T-cell (primary cell): ENCODE results near the gene NUP210. TPM values are rescaled to one million over a fixed set of nuclear protein-coding genes. Genes with fewer than 3 reads are reported as not detected.

Experiments
- ATAC-seq, 4 experiments: fragments of 200-7000 bp in 3 of 4; fragments of 150-1000 bp in 1 of 4; cut with Tn5 transposase; replicated peaks in 1 of 4; 1 replicate in 3 of 4; 2 replicates in 1 of 4; pipeline ENCODE4 v1.10.0; 2021; ENCODE audit warnings: moderate library complexity in 3 of 4, mild to moderate bottlenecking in 2 of 4, moderate number of reproducible peaks in 1 of 4
- CTCF ChIA-PET, 2 donors: fragments of 300-600 bp; sonication (Branson Sonifier 250); formaldehyde crosslinking; loops; one replicate each; lab custom pipeline; 2022; ENCODE audit warnings: antibody characterized with exemption in 2 of 2; lab: Charles Lee
- POLR2A ChIA-PET, 2 donors: fragments of 300-600 bp; sonication (Branson Sonifier 250); formaldehyde crosslinking; loops; one replicate each; lab custom pipeline; 2022; ENCODE audit warnings: antibody characterized with exemption in 2 of 2; lab: Charles Lee
- DNase-seq, 35 experiments: peaks; one replicate each; pipeline versions ENCODE4 v3.0.0 to v3.0.0-alpha.2; 2013 to 2023
- H3K27ac ChIP-seq: one replicate; pipeline ENCODE4 v1.5.1; 2013; ENCODE audit warnings: low read length
- H3K27me3 ChIP-seq, 2 experiments: replicated peaks in 1 of 2; 1 replicate in 1 of 2; 2 replicates in 1 of 2; pipeline versions ENCODE4 v1.6.1 to v1.7.0; 2013; ENCODE audit warnings: low read length in 1 of 2, mixed read lengths in 1 of 2; ENCODE audit not compliant: control insufficient read depth in 2 of 2, insufficient read depth in 2 of 2; ENCODE audit errors: extremely low read depth in 1 of 2
- H3K36me3 ChIP-seq, 2 donors: 1 replicate in 1 of 2; 2 replicates in 1 of 2; pipeline versions ENCODE4 v1.6.1 to v1.7.0; 2013; ENCODE audit warnings: low read length in 1 of 2; ENCODE audit not compliant: control insufficient read depth in 2 of 2, insufficient read depth in 1 of 2; ENCODE audit errors: extremely low read depth in 1 of 2
- H3K4me1 ChIP-seq, 2 experiments: 1 replicate in 1 of 2; 2 replicates in 1 of 2; pipeline versions ENCODE4 v1.6.1 to v1.7.0; 2013; ENCODE audit warnings: low read length in 2 of 2, mixed read lengths in 1 of 2; ENCODE audit not compliant: insufficient read depth in 2 of 2, control insufficient read depth in 1 of 2; ENCODE audit errors: extremely low read depth in 1 of 2
- H3K4me3 ChIP-seq, 2 donors: 1 replicate in 1 of 2; 2 replicates in 1 of 2; pipeline versions ENCODE4 v1.5.1 to v1.7.0; 2013; ENCODE audit warnings: mild to moderate bottlenecking in 2 of 2, low read length in 1 of 2, moderate library complexity in 1 of 2; ENCODE audit not compliant: control insufficient read depth in 1 of 2; ENCODE audit errors: extremely low read depth in 1 of 2
- H3K9me3 ChIP-seq: 2 replicates; pipeline ENCODE4 v1.7.0; 2013
- H3K27ac Mint-ChIP-seq, 2 donors: one replicate each; pipeline ENCODE4 v1.8.0; 2020 to 2021; ENCODE audit warnings: mild to moderate bottlenecking in 2 of 2, mixed read lengths in 2 of 2
- H3K27me3 Mint-ChIP-seq, 2 donors: one replicate each; pipeline ENCODE4 v1.8.0; 2021 to 2022; ENCODE audit warnings: mixed read lengths in 2 of 2
- H3K36me3 Mint-ChIP-seq: one replicate; pipeline ENCODE4 v1.8.0; 2021; ENCODE audit warnings: mixed read lengths
- H3K4me1 Mint-ChIP-seq, 3 donors: one replicate each; pipeline ENCODE4 v1.8.0; 2020 to 2022; ENCODE audit warnings: mixed read lengths in 3 of 3, mild to moderate bottlenecking in 1 of 3
- H3K4me3 Mint-ChIP-seq, 3 donors: one replicate each; pipeline ENCODE4 v1.8.0; 2020 to 2022; ENCODE audit warnings: mild to moderate bottlenecking in 3 of 3, mixed read lengths in 3 of 3, moderate library complexity in 3 of 3
- H3K9me3 Mint-ChIP-seq, 3 donors: one replicate each; pipeline ENCODE4 v1.8.0; 2020 to 2022; ENCODE audit warnings: mixed read lengths in 3 of 3
- WGBS: methylation state at CpG from one replicate; pipeline ENCODE4 v1.1.5; 2013; ENCODE audit warnings: missing lambda C conversion rate; ENCODE audit not compliant: insufficient coverage; 5-methylcytosine and 5-hydroxymethylcytosine counted together
- total RNA-seq, 35 experiments: library from RNA in 6 of 35; stranded (reverse) in 6 of 35; fragments of 120-200 nt in 1 of 35; gene quantifications; one replicate each; pipeline versions ENCODE4 v1.2.1 to v1.2.4 and lab custom pipeline; 2013 to 2026

Gene NUP210
- total RNA-seq, 5 donors from 2014 or later (not counting 1 experiment from before 2014, with no cell fraction given) = 117 to 148 (median 125) TPM

DNA sequence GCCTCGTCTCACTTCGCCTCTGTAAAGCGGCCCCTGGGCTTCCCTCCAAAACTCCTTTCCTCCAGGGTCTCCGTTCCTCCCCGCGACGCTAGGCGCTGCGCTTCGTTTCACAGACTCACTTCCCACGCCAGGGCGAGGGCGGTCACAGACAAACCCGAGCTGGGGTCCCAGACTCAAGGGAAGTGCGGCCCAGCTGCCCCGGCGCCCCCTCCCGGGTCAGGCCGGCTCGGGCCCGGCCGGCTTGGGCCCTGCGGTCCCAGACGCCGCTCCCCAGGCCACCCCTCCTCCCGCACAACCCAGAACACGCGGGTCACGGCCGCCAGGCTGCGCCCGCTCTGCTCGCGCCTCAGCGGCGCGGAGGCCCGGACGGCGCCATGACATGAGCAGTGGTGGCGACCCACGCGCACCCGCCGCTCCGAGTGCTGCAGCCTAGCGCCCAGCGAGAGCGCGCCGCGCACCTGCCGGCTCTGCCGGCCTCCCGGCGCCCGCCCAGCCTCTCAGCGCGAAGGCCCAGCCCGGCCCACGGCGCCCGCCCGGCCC, 547 bp downstream of the NUP210 start:
- Histone ChIP-seq H3K9me3 (no peaks in the 10 kb centered on the region), H3K27me3 (no peaks in the 10 kb centered on the region), H3K4me1 (peaks cover 47 to 64% of the 10 kb centered on the region in 2 experiments), H3K36me3 (no peaks in the 10 kb centered on the region), H3K27ac (peak overlapping the region; percentile 85), H3K4me3 (peak overlapping the region; percentile 67 to 80)
- H3K27me3 Mint-ChIP-seq = no peaks in the 10 kb centered on the region
- ChIA-PET POLR2A (interaction anchor here in 1 of 2 donors (0.6 kb wide), 1 partner anchor 353 kb away, joined by 3 read pairs; no protein-coding TSS in a partner anchor), CTCF (interaction anchor here (0.6 to 6.2 kb wide), 5 partner anchors 32 to 494 kb away, joined by 3 to 56 read pairs (median 4); no protein-coding TSS in a partner anchor)
- peak overlapping the region; percentile 82 to 88 (median 87) for H3K4me3 Mint-ChIP-seq
- DNase-seq (peak in 34 of 35 experiments; percentile 36 to 79 (median 56)), ATAC-seq (peak; percentile 43 to 77 (median 72))
- peaks cover 72 to 73% (median 73%) of the 10 kb centered on the region in 3 donors for H3K4me1 Mint-ChIP-seq
- no peaks in the 10 kb centered on the region for H3K9me3 Mint-ChIP-seq
- WGBS = under 1% methylated on average over 63 of the region's 64 CpGs
- H3K27ac Mint-ChIP-seq = peak overlapping the region; percentile 94 to 99
- no peaks in the 10 kb centered on the region for H3K36me3 Mint-ChIP-seq

DNA sequence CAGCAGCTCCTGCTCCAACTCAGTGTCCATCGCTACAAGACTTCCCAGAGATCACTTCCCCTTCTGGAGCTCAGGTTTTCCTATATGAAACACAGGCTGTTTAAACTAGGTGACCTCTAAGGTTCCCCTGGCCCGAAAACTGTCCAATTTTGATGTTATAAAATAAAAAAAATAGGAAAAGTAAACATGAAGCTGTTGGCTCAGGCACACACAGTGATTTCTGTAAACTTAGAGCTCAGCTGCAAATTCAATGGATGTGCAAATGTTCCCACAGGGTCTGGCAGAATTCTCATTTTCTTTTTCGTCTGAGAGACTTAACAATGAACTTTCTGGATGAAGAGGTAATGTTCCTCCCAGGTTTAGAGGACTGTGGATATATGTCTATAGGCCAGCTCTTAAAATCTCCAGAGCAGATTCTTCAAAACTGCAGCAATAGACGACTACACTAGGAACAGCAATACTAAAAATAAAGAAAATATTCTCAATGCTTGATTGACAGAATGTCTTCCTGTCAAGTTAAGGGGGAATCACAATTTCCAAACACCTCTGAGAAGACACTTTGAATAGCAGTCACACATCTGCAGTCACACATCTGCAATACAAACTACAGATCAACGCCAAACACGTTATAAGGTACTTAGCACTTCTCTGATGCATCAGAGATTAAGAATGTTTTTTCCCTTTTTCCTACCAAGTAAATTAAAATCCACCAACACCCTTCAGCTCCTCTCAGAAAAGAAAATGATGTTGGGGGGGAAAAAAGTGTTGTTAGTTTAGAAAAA, 2.8 kb downstream of the NUP210 start:
- no peak for ATAC-seq
- Histone ChIP-seq H3K36me3 (no peaks in the 10 kb centered on the region), H3K27ac (peak overlapping the region; percentile 85), H3K27me3 (no peaks in the 10 kb centered on the region), H3K9me3 (no peaks in the 10 kb centered on the region), H3K4me1 (peaks cover 59 to 85% of the 10 kb centered on the region in 2 experiments), H3K4me3 (peak overlapping the region in 1 of 2 donors; percentile 33)
- DNase-seq = peak in 1 of 35 experiments; percentile 39
- Mint-ChIP-seq H3K36me3 (no peaks in the 10 kb centered on the region), H3K27me3 (no peaks in the 10 kb centered on the region), H3K27ac (peak overlapping the region; percentile 94 to 99), H3K4me1 (peaks cover 76 to 81% (median 81%) of the 10 kb centered on the region in 3 donors), H3K9me3 (no peaks in the 10 kb centered on the region), H3K4me3 (peak overlapping the region; percentile 82 to 88 (median 87))
- POLR2A ChIA-PET = interaction anchor here (0.6 to 2.0 kb wide), 5 partner anchors 34 to 761 kb away, joined by 3 to 6 read pairs (median 5); partner anchors contain the start of gene LSM3 (in 1 of the 2)
- CTCF ChIA-PET = interaction anchor here (0.8 to 6.2 kb wide), 8 partner anchors 11 to 231 kb away, joined by 3 to 56 read pairs (median 4); no protein-coding TSS in a partner anchor
- WGBS = no CpG with 5 or more reads among the region's 6 CpGs

DNA sequence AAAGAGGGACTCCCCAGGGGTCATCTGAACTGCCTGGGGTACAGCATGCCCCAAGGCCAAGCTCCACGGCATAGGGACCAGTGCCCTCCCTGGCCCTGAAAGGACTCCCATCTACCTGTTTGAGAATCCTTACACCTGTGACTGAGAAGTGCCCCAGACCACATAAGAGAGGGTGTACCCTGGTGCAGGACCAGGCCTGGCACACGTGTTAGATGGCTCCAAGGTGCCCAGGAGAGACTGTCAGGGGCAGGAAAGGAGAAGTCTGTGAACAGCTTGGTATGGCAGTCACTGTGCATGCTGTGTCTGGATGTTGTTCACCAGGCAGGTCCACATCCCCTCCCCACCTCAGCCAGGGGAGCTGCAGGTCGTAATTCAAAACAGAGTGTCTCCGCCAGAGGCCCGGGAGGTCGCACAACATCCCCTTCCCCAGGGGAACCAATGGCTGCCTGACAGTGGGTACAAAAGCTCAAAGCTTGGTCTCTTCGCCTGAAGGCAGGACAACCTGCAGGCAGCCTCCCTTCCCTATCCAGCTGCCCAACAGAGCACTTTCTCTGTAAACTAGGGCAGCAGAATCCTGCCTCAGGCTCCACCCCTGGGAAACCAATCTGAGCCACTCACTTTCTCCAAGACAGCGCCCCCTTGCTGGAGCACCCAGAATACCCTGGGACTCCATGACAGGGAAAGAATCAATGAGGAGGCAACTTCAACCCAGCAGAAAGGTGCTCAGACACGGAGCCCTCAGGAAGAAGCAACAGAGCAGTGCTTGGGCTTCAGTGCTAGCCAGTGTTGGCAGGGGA, 3.9 kb downstream of the NUP210 start:
- peak overlapping the region; percentile 94 to 99 for H3K27ac Mint-ChIP-seq
- H3K36me3 Mint-ChIP-seq = no peaks in the 10 kb centered on the region
- H3K4me3 ChIP-seq = peak overlapping the region in 1 of 2 donors; percentile 25
- ATAC-seq = no peak
- POLR2A ChIA-PET = interaction anchor here (1.1 to 2.0 kb wide), 3 partner anchors 9 to 36 kb away, joined by 3 to 6 read pairs (median 5); no protein-coding TSS in a partner anchor
- H3K9me3 ChIP-seq = no peaks in the 10 kb centered on the region
- H3K27me3 Mint-ChIP-seq = no peaks in the 10 kb centered on the region
- no peaks in the 10 kb centered on the region for H3K9me3 Mint-ChIP-seq
- H3K4me1 ChIP-seq = peaks cover 50 to 85% of the 10 kb centered on the region in 2 experiments
- WGBS = 21% methylated on average over 7 of the region's 9 CpGs
- peak overlapping the region; percentile 85 for H3K27ac ChIP-seq
- H3K4me3 Mint-ChIP-seq = peak overlapping the region; percentile 52 to 82 (median 66)
- no peaks in the 10 kb centered on the region for H3K36me3 ChIP-seq
- no peaks in the 10 kb centered on the region for H3K27me3 ChIP-seq
- peak in 2 of 35 experiments; percentile 16 to 38 for DNase-seq
- CTCF ChIA-PET = interaction anchor here (0.6 to 6.2 kb wide), 4 partner anchors 18 to 237 kb away, joined by 3 to 56 read pairs (median 4); no protein-coding TSS in a partner anchor
- H3K4me1 Mint-ChIP-seq = peaks cover 68 to 76% (median 74%) of the 10 kb centered on the region in 3 donors

DNA sequence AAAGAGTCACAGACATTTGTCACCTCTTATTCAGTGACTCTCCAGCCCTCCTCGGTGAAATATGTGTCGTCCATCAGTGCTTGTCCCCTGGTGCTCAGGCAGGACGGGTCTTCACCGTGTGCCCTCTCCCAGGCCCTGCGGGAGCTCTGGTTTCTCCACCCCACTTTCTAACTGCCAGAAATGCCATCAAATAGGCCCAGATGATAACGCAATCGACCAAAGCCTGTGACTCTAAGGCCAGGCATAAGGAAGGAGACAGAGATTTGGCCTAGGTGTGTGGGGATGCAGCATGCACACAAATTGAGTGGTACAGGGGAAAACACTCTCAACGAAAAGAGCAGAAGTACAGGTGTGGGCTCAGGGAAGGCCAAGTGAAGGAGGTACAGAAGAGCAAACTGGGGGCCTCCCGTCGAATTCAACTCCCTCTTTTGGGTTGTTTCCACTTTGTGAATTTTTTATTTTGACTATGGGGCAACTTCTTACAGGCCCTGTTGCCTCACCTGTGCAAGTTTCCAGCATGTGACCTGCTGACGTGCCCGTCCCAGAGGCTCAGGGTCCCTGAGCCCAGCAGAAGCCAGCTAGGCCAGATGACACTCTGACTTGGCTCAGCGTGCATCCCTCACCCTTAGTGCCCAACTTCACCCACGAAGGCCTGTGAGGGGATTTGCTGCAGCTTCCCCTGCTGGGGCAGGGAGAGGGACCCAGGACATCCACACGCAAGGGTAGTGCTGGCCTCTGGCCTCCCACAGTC, 4.7 kb downstream of the NUP210 start:
- Mint-ChIP-seq H3K27ac (peak overlapping the region; percentile 94 to 99), H3K4me1 (peaks cover 65 to 71% (median 68%) of the 10 kb centered on the region in 3 donors), H3K4me3 (peak overlapping the region; percentile 66 to 82 (median 68)), H3K36me3 (no peaks in the 10 kb centered on the region), H3K9me3 (no peaks in the 10 kb centered on the region), H3K27me3 (no peaks in the 10 kb centered on the region)
- ChIA-PET POLR2A (interaction anchor here (1.1 to 1.7 kb wide), 2 partner anchors 8 to 36 kb away, joined by 3 to 5 read pairs; no protein-coding TSS in a partner anchor), CTCF (interaction anchor here (0.6 to 6.2 kb wide), 4 partner anchors 17 to 238 kb away, joined by 3 to 56 read pairs (median 4); no protein-coding TSS in a partner anchor)
- Histone ChIP-seq H3K4me3 (peak overlapping the region in 1 of 2 donors; percentile 25), H3K4me1 (peaks cover 49 to 85% of the 10 kb centered on the region in 2 experiments), H3K9me3 (no peaks in the 10 kb centered on the region), H3K36me3 (no peaks in the 10 kb centered on the region), H3K27ac (peak overlapping the region; percentile 85), H3K27me3 (no peaks in the 10 kb centered on the region)
- peak in 1 of 35 experiments; percentile 33 for DNase-seq
- ATAC-seq = no peak
- WGBS = 46% methylated on average over 7 of the region's 15 CpGs

DNA sequence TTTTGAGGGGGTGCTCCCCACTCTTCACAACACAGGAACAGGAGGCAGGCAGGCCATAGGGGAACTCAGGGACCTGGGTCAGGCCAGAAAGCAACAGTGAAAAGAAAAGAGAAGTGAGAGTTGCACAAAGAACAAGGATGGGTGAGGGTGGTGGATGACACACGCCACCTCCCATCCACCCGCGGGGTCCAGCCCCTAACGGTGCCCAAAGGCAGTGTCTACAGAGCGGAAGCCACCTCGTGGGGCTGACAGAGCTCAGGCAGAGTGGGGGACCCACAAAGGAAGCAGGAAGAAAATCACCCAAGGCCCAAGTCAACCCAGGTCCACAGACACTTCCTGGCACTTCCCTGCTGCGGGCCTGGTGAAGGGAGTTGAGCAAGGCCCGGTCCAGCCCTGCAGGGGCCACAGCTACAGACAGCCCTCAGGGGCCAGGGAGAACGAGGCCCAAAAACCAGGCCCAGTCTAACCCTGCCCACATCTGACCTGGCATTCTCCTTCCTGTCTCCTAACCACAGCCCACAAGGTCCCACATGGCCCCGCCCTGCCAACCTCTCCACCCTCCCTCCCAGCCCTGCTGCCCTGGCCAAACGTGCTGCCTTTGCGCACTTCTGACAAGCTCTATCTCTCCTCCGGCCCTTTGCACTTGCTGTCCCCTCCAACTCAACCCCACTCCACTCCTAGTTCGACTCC, 5.9 kb downstream of the NUP210 start:
- Histone ChIP-seq H3K36me3 (no peaks in the 10 kb centered on the region), H3K27ac (peak overlapping the region; percentile 85), H3K4me1 (peaks cover 49 to 83% of the 10 kb centered on the region in 2 experiments), H3K27me3 (no peaks in the 10 kb centered on the region), H3K4me3 (peak overlapping the region; percentile 33 to 42), H3K9me3 (no peaks in the 10 kb centered on the region)
- ChIA-PET POLR2A (no interaction called here), CTCF (interaction anchor here (0.7 to 2.7 kb wide), 2 partner anchors 38 to 66 kb away, joined by 4 to 22 read pairs; partner anchors contain the start of gene HDAC11 (in 1 of the 2))
- Mint-ChIP-seq H3K9me3 (no peaks in the 10 kb centered on the region), H3K4me1 (peaks cover 68 to 76% (median 69%) of the 10 kb centered on the region in 3 donors), H3K27ac (peak overlapping the region; percentile 94 to 99), H3K27me3 (no peaks in the 10 kb centered on the region), H3K4me3 (peak overlapping the region; percentile 68 to 82 (median 70)), H3K36me3 (peaks cover under 1% of the 10 kb centered on the region)
- peak; percentile 87 to 92 (median 92) for ATAC-seq
- DNase-seq = peak; percentile 57 to 84 (median 69)
- 0% methylated on average over 9 of the region's 14 CpGs for WGBS
